ENCODE data around the gene MYORG. TPM values are rescaled to one million over a fixed set of nuclear protein-coding genes. Genes with fewer than 3 reads are reported as not detected.

Gene MYORG
- total RNA-seq, 1 donor from 2014 or later: 6.3 TPM

GRCh38 chr9:34383904-34384303 lies 7.2 kb upstream of the MYORG start:
- no peak for TF ChIP-seq CTCF (IDR thresholded peaks at IDR 0.05; ENCODE audit: borderline replicate concordance)
- no peak for DNase-seq
- Histone ChIP-seq H3K36me3 (no peaks in the 10 kb centered on the region), H3K27ac (replicated peaks) (no peak overlapping the region), H3K4me3 (no peak overlapping the region), H3K27me3 (ENCODE audit: low read depth) (no peaks in the 10 kb centered on the region), H3K4me1 (peaks cover 30% of the 10 kb centered on the region), H3K9me3 (replicated peaks) (no peaks in the 10 kb centered on the region)
- intact Hi-C loops (cut with micrococcal nuclease): no loop called here

GRCh38 chr9:34382879-34383278 lies 6.2 kb upstream of the MYORG start:
- no peak for TF ChIP-seq CTCF (IDR thresholded peaks at IDR 0.05; ENCODE audit: borderline replicate concordance)
- H3K27me3 ChIP-seq (ENCODE audit: low read depth): no peaks in the 10 kb centered on the region
- no peak overlapping the region for H3K27ac ChIP-seq (replicated peaks)
- no peak for DNase-seq
- H3K4me3 ChIP-seq: no peak overlapping the region
- peaks cover 30% of the 10 kb centered on the region for H3K4me1 ChIP-seq
- H3K9me3 ChIP-seq (replicated peaks): no peaks in the 10 kb centered on the region
- no peaks in the 10 kb centered on the region for H3K36me3 ChIP-seq
- intact Hi-C loops (cut with micrococcal nuclease): no loop called here

GRCh38 chr9:34382054-34382453 lies 5.4 kb upstream of the MYORG start:
- no peaks in the 10 kb centered on the region for H3K36me3 ChIP-seq
- intact Hi-C loops (cut with micrococcal nuclease): no loop called here
- no peaks in the 10 kb centered on the region for H3K27me3 ChIP-seq (ENCODE audit: low read depth)
- TF ChIP-seq CTCF (IDR thresholded peaks at IDR 0.05; ENCODE audit: borderline replicate concordance): no peak
- H3K9me3 ChIP-seq (replicated peaks): no peaks in the 10 kb centered on the region
- no peak for DNase-seq
- no peak overlapping the region for H3K27ac ChIP-seq (replicated peaks)
- peak overlapping the region; percentile 81 for H3K4me3 ChIP-seq
- peaks cover 38% of the 10 kb centered on the region for H3K4me1 ChIP-seq

GRCh38 chr9:34381323-34381722 lies 4.6 kb upstream of the MYORG start:
- Histone ChIP-seq H3K4me1 (peaks cover 44% of the 10 kb centered on the region), H3K27ac (replicated peaks) (peak overlapping the region; percentile 88), H3K4me3 (peak overlapping the region; percentile 81), H3K36me3 (no peaks in the 10 kb centered on the region), H3K9me3 (replicated peaks) (no peaks in the 10 kb centered on the region), H3K27me3 (ENCODE audit: low read depth) (no peaks in the 10 kb centered on the region)
- TF ChIP-seq CTCF (IDR thresholded peaks at IDR 0.05; ENCODE audit: borderline replicate concordance): no peak
- intact Hi-C loops (cut with micrococcal nuclease): no loop called here
- no peak for DNase-seq

GRCh38 chr9:34380511-34381315 lies 4.0 kb upstream of the MYORG start:
- peaks cover 50% of the 10 kb centered on the region for H3K4me1 ChIP-seq
- DNase-seq: peak; percentile 84
- H3K27me3 ChIP-seq (ENCODE audit: low read depth): no peaks in the 10 kb centered on the region
- intact Hi-C loops (cut with micrococcal nuclease): no loop called here
- no peaks in the 10 kb centered on the region for H3K9me3 ChIP-seq (replicated peaks)
- peak overlapping the region; percentile 81 for H3K4me3 ChIP-seq
- TF ChIP-seq CTCF (IDR thresholded peaks at IDR 0.05; ENCODE audit: borderline replicate concordance): no peak
- H3K36me3 ChIP-seq: no peaks in the 10 kb centered on the region
- H3K27ac ChIP-seq (replicated peaks): peak overlapping the region; percentile 88
